ENCODE results near the gene THBS4. TPM values are rescaled to one million over a fixed set of nuclear protein-coding genes. Genes with fewer than 3 reads are reported as not detected.
A peak's percentile ranks its signal among the peaks of the same experiment; 100 is the strongest.

Gene THBS4
- polyA plus RNA-seq, 1 of the 3 experiments (the other 2 are of a cell fraction), result 1.1 TPM

DNA sequence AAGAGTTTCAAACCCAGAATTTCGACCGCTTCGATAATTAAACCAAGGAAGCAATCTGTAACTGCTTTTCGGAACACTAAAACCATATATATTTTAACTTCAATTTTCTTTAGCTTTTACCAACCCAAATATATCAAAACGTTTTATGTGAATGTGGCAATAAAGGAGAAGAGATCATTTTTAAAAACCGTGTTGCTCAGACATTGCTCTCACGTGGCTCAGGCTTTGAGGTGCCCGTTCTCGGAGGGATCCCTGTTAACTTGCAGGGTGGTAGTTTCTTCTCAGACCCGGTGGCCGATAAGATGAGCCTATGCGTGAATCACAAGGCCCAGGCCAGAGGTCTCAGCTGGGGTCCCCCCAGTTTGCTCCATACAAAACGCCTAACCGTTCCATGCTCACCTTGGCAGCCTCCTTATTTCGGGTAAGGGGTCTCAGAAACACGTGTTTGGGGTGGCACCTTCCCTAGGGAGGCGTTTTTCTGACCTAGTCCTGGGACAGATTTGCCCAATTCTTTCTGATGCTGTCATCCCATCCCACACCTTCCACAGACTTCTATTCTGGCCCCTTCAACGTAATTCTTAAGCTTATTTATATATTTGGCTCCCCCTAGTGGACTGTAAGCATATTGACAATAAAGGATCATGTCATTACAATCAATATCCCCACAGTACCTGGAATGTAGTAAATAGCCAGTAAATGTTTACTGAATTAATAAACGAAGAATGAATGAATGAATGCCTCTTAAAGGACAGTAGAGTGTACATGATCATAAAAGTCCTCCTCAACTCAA is 48.1 kb downstream of the THBS4 start:
- no peaks in the 10 kb centered on the region for H3K9me3 ChIP-seq
- no peak overlapping the region for H2AFZ ChIP-seq (ENCODE audit: low read depth)
- no peaks in the 10 kb centered on the region for H4K20me1 ChIP-seq (ENCODE audit: insufficient read depth)
- H3K9me2 ChIP-seq, result no peaks in the 10 kb centered on the region
- no peaks in the 10 kb centered on the region for H3K27me3 ChIP-seq (ENCODE audit: insufficient read depth)
- ChIA-PET POLR2A (interaction anchor here (1.2 kb wide), 1 partner anchor 92 kb away, joined by 3 read pairs; the partner anchor contains the start of gene MTX3), CTCF (interaction anchor here (0.6 to 3.1 kb wide), 54 partner anchors 9 to 1064 kb away, joined by 3 to 16 read pairs (median 4); partner anchors contain the start of genes MTX3, SPZ1 and THBS4)
- peak; percentile 76 for DNase-seq
- no peak overlapping the region for H3K27ac ChIP-seq (ENCODE audit: low read depth in 2 of 2, low read length in 1 of 2)
- no peak overlapping the region for H3K4me2 ChIP-seq
- no peaks in the 10 kb centered on the region for H3F3A ChIP-seq (replicated peaks; ENCODE audit: insufficient read depth)
- no peak overlapping the region for H3K4me3 ChIP-seq (ENCODE audit: low read depth in 2 of 2, low read length in 1 of 2)
- H3K79me2 ChIP-seq (ENCODE audit: insufficient read depth), result no peaks in the 10 kb centered on the region
- WGBS (ENCODE audit: low lambda C conversion rate), result 54% methylated on average over 19 of the region's 19 CpGs
- H3K9ac ChIP-seq, result no peak overlapping the region
- no peaks in the 10 kb centered on the region; a peak in 1 of 4 replicates for H3K4me1 ChIP-seq (ENCODE audit: control insufficient read depth in 1 of 2, insufficient read depth in 2 of 2, low read depth in 1 of 2, low read length in 1 of 2)
- no peak for TF ChIP-seq MEF2A (IDR thresholded peaks at IDR 0.05; ENCODE audit: borderline replicate concordance, low read depth)
- TF ChIP-seq RFX5 (IDR thresholded peaks at IDR 0.05; ENCODE audit: low read length), result no peak
- TF ChIP-seq, protein P1, sequence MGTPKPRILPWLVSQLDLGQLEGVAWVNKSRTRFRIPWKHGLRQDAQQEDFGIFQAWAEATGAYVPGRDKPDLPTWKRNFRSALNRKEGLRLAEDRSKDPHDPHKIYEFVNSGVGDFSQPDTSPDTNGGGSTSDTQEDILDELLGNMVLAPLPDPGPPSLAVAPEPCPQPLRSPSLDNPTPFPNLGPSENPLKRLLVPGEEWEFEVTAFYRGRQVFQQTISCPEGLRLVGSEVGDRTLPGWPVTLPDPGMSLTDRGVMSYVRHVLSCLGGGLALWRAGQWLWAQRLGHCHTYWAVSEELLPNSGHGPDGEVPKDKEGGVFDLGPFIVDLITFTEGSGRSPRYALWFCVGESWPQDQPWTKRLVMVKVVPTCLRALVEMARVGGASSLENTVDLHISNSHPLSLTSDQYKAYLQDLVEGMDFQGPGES (IDR thresholded peaks at IDR 0.05; ENCODE audit: low read depth, low read length), result no peak
- no peak for TF ChIP-seq TEAD4 (IDR thresholded peaks at IDR 0.05; ENCODE audit: borderline replicate concordance, insufficient read depth)
- TF ChIP-seq FOSL2 (IDR thresholded peaks at IDR 0.05; ENCODE audit: borderline replicate concordance, low read depth), result no peak
- no peak for TF ChIP-seq EP300 (IDR thresholded peaks at IDR 0.05; ENCODE audit: borderline replicate concordance in 1 of 2, low read depth in 1 of 2, low read length in 1 of 2)
- no peak for TF ChIP-seq ELF1 (IDR thresholded peaks at IDR 0.05)
- no peak for TF ChIP-seq CHD2 (IDR thresholded peaks at IDR 0.05; ENCODE audit: low read length, partially characterized antibody)
- no peak for TF ChIP-seq YY1 (IDR thresholded peaks at IDR 0.05; ENCODE audit: low read depth)
- TF ChIP-seq, protein P2, sequence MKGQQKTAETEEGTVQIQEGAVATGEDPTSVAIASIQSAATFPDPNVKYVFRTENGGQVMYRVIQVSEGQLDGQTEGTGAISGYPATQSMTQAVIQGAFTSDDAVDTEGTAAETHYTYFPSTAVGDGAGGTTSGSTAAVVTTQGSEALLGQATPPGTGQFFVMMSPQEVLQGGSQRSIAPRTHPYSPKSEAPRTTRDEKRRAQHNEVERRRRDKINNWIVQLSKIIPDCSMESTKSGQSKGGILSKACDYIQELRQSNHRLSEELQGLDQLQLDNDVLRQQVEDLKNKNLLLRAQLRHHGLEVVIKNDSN (IDR thresholded peaks at IDR 0.05; ENCODE audit: borderline replicate concordance, low read depth), result no peak
- no peak for TF ChIP-seq RCOR1 (IDR thresholded peaks at IDR 0.05; ENCODE audit: low read length)
- TF ChIP-seq, protein P3, sequence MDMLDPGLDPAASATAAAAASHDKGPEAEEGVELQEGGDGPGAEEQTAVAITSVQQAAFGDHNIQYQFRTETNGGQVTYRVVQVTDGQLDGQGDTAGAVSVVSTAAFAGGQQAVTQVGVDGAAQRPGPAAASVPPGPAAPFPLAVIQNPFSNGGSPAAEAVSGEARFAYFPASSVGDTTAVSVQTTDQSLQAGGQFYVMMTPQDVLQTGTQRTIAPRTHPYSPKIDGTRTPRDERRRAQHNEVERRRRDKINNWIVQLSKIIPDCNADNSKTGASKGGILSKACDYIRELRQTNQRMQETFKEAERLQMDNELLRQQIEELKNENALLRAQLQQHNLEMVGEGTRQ (IDR thresholded peaks at IDR 0.05; ENCODE audit: borderline replicate concordance, low read depth, low read length), result no peak
- no peak for TF ChIP-seq POLR2AphosphoS5 (IDR thresholded peaks at IDR 0.05; ENCODE audit: low read depth, low read length)
- no peak for TF ChIP-seq GABPA (IDR thresholded peaks at IDR 0.05; ENCODE audit: low read depth)
- TF ChIP-seq SMC3 (IDR thresholded peaks at IDR 0.05; ENCODE audit: low read depth, low read length), result peak; percentile 55
- no peak for TF ChIP-seq NRF1 (IDR thresholded peaks at IDR 0.05; ENCODE audit: low read depth, low read length)
- TF ChIP-seq TAF1 (IDR thresholded peaks at IDR 0.05; ENCODE audit: borderline replicate concordance, low read depth, low read length), result no peak
- TF ChIP-seq EZH2phosphoT487 (IDR thresholded peaks at IDR 0.05; ENCODE audit: borderline replicate concordance, low read depth), result no peak
- no peak for TF ChIP-seq JUND (IDR thresholded peaks at IDR 0.05)
- no peak for TF ChIP-seq MXI1 (IDR thresholded peaks at IDR 0.05; ENCODE audit: low read depth, low read length)
- TF ChIP-seq SIN3A (IDR thresholded peaks at IDR 0.05; ENCODE audit: borderline replicate concordance, low read depth, low read length), result no peak
- no peak for TF ChIP-seq FOXM1 (IDR thresholded peaks at IDR 0.05; ENCODE audit: low read depth)
- TF ChIP-seq TCF12 (IDR thresholded peaks at IDR 0.05), result no peak
- TF ChIP-seq, protein P4, sequence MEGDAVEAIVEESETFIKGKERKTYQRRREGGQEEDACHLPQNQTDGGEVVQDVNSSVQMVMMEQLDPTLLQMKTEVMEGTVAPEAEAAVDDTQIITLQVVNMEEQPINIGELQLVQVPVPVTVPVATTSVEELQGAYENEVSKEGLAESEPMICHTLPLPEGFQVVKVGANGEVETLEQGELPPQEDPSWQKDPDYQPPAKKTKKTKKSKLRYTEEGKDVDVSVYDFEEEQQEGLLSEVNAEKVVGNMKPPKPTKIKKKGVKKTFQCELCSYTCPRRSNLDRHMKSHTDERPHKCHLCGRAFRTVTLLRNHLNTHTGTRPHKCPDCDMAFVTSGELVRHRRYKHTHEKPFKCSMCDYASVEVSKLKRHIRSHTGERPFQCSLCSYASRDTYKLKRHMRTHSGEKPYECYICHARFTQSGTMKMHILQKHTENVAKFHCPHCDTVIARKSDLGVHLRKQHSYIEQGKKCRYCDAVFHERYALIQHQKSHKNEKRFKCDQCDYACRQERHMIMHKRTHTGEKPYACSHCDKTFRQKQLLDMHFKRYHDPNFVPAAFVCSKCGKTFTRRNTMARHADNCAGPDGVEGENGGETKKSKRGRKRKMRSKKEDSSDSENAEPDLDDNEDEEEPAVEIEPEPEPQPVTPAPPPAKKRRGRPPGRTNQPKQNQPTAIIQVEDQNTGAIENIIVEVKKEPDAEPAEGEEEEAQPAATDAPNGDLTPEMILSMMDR (IDR thresholded peaks at IDR 0.05), result peak; percentile 81
- peak; percentile 85 for TF ChIP-seq RAD21 (IDR thresholded peaks at IDR 0.05; ENCODE audit: low read length)
- TF ChIP-seq NFIC (IDR thresholded peaks at IDR 0.05; ENCODE audit: borderline replicate concordance), result no peak
- no peaks in the 10 kb centered on the region for H3K36me3 ChIP-seq (replicated peaks in 1 of 2; ENCODE audit: control insufficient read depth in 1 of 2, insufficient read depth in 2 of 2, low read length in 1 of 2)

All from SK-N-SH (cell line).